Lung (tissue), 12 donors: Measurements from ENCODE around the gene ACTC1. TPM values are rescaled to one million over a fixed set of nuclear protein-coding genes. Genes with fewer than 3 reads are reported as not detected.

Source experiments
- ATAC-seq: fragments of 200-7000 bp; cut with Tn5 transposase; one replicate; pipeline ENCODE4 v1.9.1; 2020; ENCODE audit warnings: moderate number of reproducible peaks; ENCODE audit not compliant: insufficient read depth, low FRiP score
- DNase-seq, 3 donors: peaks; one replicate each; pipeline ENCODE4 v3.0.0-alpha.2; 2013 to 2017
- H3K27ac ChIP-seq, 2 donors: one replicate each; pipeline ENCODE4 v1.5.1; 2013; ENCODE audit warnings: mild to moderate bottlenecking in 2 of 2, moderate library complexity in 2 of 2, control low read depth in 1 of 2, inconsistent platforms in 1 of 2, low read depth in 1 of 2, low read length in 1 of 2
- H3K27me3 ChIP-seq, 3 donors: one replicate each; pipeline ENCODE4 v1.5.1; 2013; ENCODE audit warnings: low read length in 2 of 3; ENCODE audit not compliant: control insufficient read depth in 3 of 3, insufficient read depth in 3 of 3
- H3K36me3 ChIP-seq, 4 donors: one replicate each; pipeline ENCODE4 v1.5.1; 2013; ENCODE audit warnings: low read length in 4 of 4, mild to moderate bottlenecking in 1 of 4, moderate library complexity in 1 of 4; ENCODE audit not compliant: control insufficient read depth in 4 of 4, insufficient read depth in 4 of 4
- H3K4me1 ChIP-seq, 5 donors: one replicate each; pipeline ENCODE4 v1.5.1; 2013; ENCODE audit warnings: low read length in 5 of 5, mild to moderate bottlenecking in 2 of 5, moderate library complexity in 1 of 5; ENCODE audit not compliant: control insufficient read depth in 5 of 5, insufficient read depth in 5 of 5
- H3K4me3 ChIP-seq: one replicate; pipeline ENCODE4 v1.5.1; 2013; ENCODE audit warnings: mild to moderate bottlenecking, control low read depth, moderate library complexity
- H3K9ac ChIP-seq, 2 donors: one replicate each; pipeline ENCODE4 v1.5.1; 2013; ENCODE audit warnings: low read length in 2 of 2, control low read depth in 1 of 2; ENCODE audit not compliant: insufficient read depth in 1 of 2
- H3K9me3 ChIP-seq, 4 donors: one replicate each; pipeline ENCODE4 v1.5.1; 2013; ENCODE audit warnings: low read length in 3 of 4, mild to moderate bottlenecking in 1 of 4, moderate library complexity in 1 of 4; ENCODE audit not compliant: control insufficient read depth in 4 of 4, insufficient read depth in 3 of 4
- WGBS, 2 donors: extraction: QIAGEN DNeasy Blood & Tissue Kit; methylation state at CpG; one replicate each; pipeline ENCODE4 v1.1.7; 2013; 5-methylcytosine and 5-hydroxymethylcytosine counted together
- polyA plus RNA-seq, 2 donors: library from polyadenylated mRNA; stranded (reverse); fragments of 200-250 nt; gene quantifications; one replicate each; pipeline ENCODE4 v1.2.1, GENCODE V29; 2013
- total RNA-seq, 2 donors: library from RNA; depleted of rRNA in 1 of 2; stranded (reverse); fragments of >200 nt in 1 of 2; gene quantifications; one replicate each; pipeline ENCODE4 v1.2.1, GENCODE V29; 2014 to 2021
- TF ChIP-seq, protein P1 (sequence below): IDR thresholded peaks from 2 replicates; pipeline ENCODE4 v1.5.1; 2012; ENCODE audit warnings: mild to moderate bottlenecking; ENCODE audit errors: control extremely low read depth, extremely low read depth
- donor health status: control.
- donor health status: control.
- donor health status: Bipolar disorder and iron deficiency.
- donor health status: healthy.
- donor health status: DM: yes; HTN: yes; CAD: no.

ACTC1 gene
- total and polyA plus RNA-seq, 4 donors: 0.13 to 13.0 (median 1.8) TPM

GRCh38 chr15:34789326-34789725, 6.0 kb downstream of the ACTC1 start:
- Histone ChIP-seq H3K9me3 (peaks cover 0 to 1% (median 0%) of the 10 kb centered on the region in 4 donors), H3K4me3 (no peak overlapping the region), H3K27ac (no peak overlapping the region), H3K4me1 (no peaks in the 10 kb centered on the region), H3K27me3 (peaks cover 0 to 15% (median 4%) of the 10 kb centered on the region in 3 donors), H3K9ac (no peak overlapping the region), H3K36me3 (no peaks in the 10 kb centered on the region)
- TF ChIP-seq, protein P1, sequence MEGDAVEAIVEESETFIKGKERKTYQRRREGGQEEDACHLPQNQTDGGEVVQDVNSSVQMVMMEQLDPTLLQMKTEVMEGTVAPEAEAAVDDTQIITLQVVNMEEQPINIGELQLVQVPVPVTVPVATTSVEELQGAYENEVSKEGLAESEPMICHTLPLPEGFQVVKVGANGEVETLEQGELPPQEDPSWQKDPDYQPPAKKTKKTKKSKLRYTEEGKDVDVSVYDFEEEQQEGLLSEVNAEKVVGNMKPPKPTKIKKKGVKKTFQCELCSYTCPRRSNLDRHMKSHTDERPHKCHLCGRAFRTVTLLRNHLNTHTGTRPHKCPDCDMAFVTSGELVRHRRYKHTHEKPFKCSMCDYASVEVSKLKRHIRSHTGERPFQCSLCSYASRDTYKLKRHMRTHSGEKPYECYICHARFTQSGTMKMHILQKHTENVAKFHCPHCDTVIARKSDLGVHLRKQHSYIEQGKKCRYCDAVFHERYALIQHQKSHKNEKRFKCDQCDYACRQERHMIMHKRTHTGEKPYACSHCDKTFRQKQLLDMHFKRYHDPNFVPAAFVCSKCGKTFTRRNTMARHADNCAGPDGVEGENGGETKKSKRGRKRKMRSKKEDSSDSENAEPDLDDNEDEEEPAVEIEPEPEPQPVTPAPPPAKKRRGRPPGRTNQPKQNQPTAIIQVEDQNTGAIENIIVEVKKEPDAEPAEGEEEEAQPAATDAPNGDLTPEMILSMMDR: no peak
- 72 to 79% methylated on average over 7 of the region's 7 CpGs for WGBS, 2 donors
- no peak for ATAC-seq
- no peak for DNase-seq

DNA sequence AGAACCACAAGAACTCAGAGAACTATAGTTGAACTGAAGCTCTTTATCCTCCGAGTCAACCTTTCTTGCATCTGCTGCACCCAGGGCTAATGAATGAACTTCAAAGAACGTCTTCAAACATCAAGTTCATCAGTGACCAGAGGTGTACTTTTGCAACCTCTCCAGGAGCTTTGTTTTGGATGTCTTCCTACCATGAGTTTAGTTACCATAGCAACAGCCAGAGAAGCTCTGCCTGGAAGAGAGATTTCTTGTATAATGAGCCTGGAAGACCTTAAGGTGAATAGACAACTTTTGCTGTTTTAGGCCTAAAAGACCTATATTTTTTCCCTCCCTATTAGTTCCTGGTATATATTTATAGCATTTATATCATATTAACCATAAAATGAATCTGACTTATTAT, 9.1 kb downstream of the ACTC1 start:
- no peak for ATAC-seq
- peaks cover 0 to 3% (median 0%) of the 10 kb centered on the region in 3 donors for H3K27me3 ChIP-seq
- TF ChIP-seq, protein P1: no peak
- H3K27ac ChIP-seq: no peak overlapping the region
- H3K4me1 ChIP-seq: peaks cover 0 to 6% (median 0%) of the 10 kb centered on the region in 5 donors
- no peak overlapping the region for H3K4me3 ChIP-seq
- 65 to 76% methylated on average over 2 of the region's 2 CpGs for WGBS, 2 donors
- no peaks in the 10 kb centered on the region for H3K9me3 ChIP-seq
- H3K36me3 ChIP-seq: no peaks in the 10 kb centered on the region
- DNase-seq: no peak
- no peak overlapping the region for H3K9ac ChIP-seq

DNA sequence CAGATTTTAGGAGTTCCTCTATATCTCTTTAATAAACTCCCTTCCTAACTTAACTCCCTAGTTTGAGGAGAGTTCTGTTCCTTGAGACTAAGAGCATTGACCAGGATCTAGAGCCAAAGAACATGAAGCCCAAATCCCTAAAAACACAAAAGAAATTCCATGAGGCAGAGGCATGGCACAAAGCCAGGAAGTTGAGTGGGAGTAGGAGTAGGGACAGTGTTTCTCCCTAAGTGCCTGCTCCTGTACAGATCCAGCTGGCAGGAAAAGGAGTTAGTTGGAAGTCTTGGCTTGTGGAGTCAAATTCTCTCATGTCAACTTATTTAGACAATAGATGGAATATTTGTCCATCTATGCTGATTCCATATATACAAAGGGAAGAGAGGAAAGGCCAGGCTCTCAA, 11.4 kb downstream of the ACTC1 start:
- no peak for ATAC-seq

GRCh38 chr15:34783431-34783830, 11.9 kb downstream of the ACTC1 start:
- no peak for ATAC-seq
- no peak overlapping the region for H3K27ac ChIP-seq

More for the DNA sequence above, 11.4 kb downstream of the ACTC1 start:
- DNase-seq: peak; percentile 27 to 60 (median 57)
- Histone ChIP-seq H3K27ac (no peak overlapping the region), H3K36me3 (no peaks in the 10 kb centered on the region), H3K9ac (no peak overlapping the region), H3K4me1 (peaks cover 0 to 6% (median 0%) of the 10 kb centered on the region in 5 donors), H3K27me3 (peaks cover 0 to under 1% (median 0%) of the 10 kb centered on the region in 3 donors), H3K9me3 (no peaks in the 10 kb centered on the region), H3K4me3 (no peak overlapping the region)
- TF ChIP-seq, protein P1: no peak

More at GRCh38 chr15:34783431-34783830, 11.9 kb downstream of the ACTC1 start:
- Histone ChIP-seq H3K27me3 (no peaks in the 10 kb centered on the region), H3K9me3 (no peaks in the 10 kb centered on the region), H3K9ac (no peak overlapping the region), H3K4me3 (no peak overlapping the region), H3K4me1 (peaks cover 0 to 6% (median 0%) of the 10 kb centered on the region in 5 donors), H3K36me3 (no peaks in the 10 kb centered on the region)
- no peak for DNase-seq
- WGBS, 2 donors: 92 to 96% methylated on average over 2 of the region's 2 CpGs
- TF ChIP-seq, protein P1: no peak
